ENCODE data around the gene PRAMEF2. TPM values are rescaled to one million over a fixed set of nuclear protein-coding genes. Genes with fewer than 3 reads are reported as not detected.
"Not testable (repeated sequence)": the region's sequence is repeated elsewhere in the genome, so short reads cannot be mapped to it uniquely, and the experiment has no call there.

PRAMEF2 gene
- total and polyA plus RNA-seq, 2 donors from 2014 or later = not detected

- H3K9me3 ChIP-seq (ENCODE audit: control insufficient read depth in 2 of 3, insufficient read depth in 1 of 3, low read length in 3 of 3); DNase-seq; H3K4me3 ChIP-seq (ENCODE audit: low read length in 3 of 3); intact Hi-C loops (cut with DNase I); FAIRE-seq; H3K27ac ChIP-seq (ENCODE audit: low read depth in 2 of 2, low read length in 2 of 2); H3K9ac ChIP-seq (ENCODE audit: low read length in 3 of 3); H3K4me1 ChIP-seq (ENCODE audit: control insufficient read depth in 2 of 3, insufficient read depth in 2 of 3, low read depth in 1 of 3, low read length in 3 of 3); H3K36me3 ChIP-seq (ENCODE audit: control insufficient read depth in 2 of 3, insufficient read depth in 3 of 3, low read length in 3 of 3); H3K27me3 ChIP-seq (ENCODE audit: control insufficient read depth, insufficient read depth, low read length): not testable (repeated sequence)
Measured at GRCh38 chr1:12831310-12831709, 25.6 kb upstream of the PRAMEF2 start, which contains the start of gene PRAMEF11. Gene PRAMEF11 (minus strand): TSS chr1:12831410. CDS start chr1:12828789, 2,621 bp downstream.

GRCh38 chr1:12833251-12833650 is 23.6 kb upstream of the PRAMEF2 start:
- H3K27ac ChIP-seq (ENCODE audit: low read depth in 2 of 2, low read length in 2 of 2); H3K36me3 ChIP-seq (ENCODE audit: control insufficient read depth in 2 of 3, insufficient read depth in 3 of 3, low read length in 3 of 3); H3K4me1 ChIP-seq (ENCODE audit: control insufficient read depth in 2 of 3, insufficient read depth in 2 of 3, low read depth in 1 of 3, low read length in 3 of 3); H3K9me3 ChIP-seq (ENCODE audit: control insufficient read depth in 2 of 3, insufficient read depth in 1 of 3, low read length in 3 of 3); H3K27me3 ChIP-seq (ENCODE audit: control insufficient read depth, insufficient read depth, low read length); DNase-seq; H3K4me3 ChIP-seq (ENCODE audit: low read length in 3 of 3); H3K9ac ChIP-seq (ENCODE audit: low read length in 3 of 3); intact Hi-C loops (cut with DNase I); FAIRE-seq: not testable (repeated sequence)

- H3K9ac ChIP-seq (ENCODE audit: low read length in 3 of 3); H3K27ac ChIP-seq (ENCODE audit: low read depth in 2 of 2, low read length in 2 of 2); H3K36me3 ChIP-seq (ENCODE audit: control insufficient read depth in 2 of 3, insufficient read depth in 3 of 3, low read length in 3 of 3); H3K4me1 ChIP-seq (ENCODE audit: control insufficient read depth in 2 of 3, insufficient read depth in 2 of 3, low read depth in 1 of 3, low read length in 3 of 3); FAIRE-seq; intact Hi-C loops (cut with DNase I); H3K27me3 ChIP-seq (ENCODE audit: control insufficient read depth, insufficient read depth, low read length); H3K4me3 ChIP-seq (ENCODE audit: low read length in 3 of 3); DNase-seq; H3K9me3 ChIP-seq (ENCODE audit: control insufficient read depth in 2 of 3, insufficient read depth in 1 of 3, low read length in 3 of 3): not testable (repeated sequence)
Measured at GRCh38 chr1:12848620-12849019, 8.3 kb upstream of the PRAMEF2 start, which contains the start of gene HNRNPCL1. Gene HNRNPCL1 (minus strand): TSS chr1:12848720. CDS start chr1:12848289, 431 bp downstream.

GRCh38 chr1:12851779-12852178 is 5.1 kb upstream of the PRAMEF2 start:
- H3K36me3 ChIP-seq (ENCODE audit: control insufficient read depth in 2 of 3, insufficient read depth in 3 of 3, low read length in 3 of 3) = no peaks in the 10 kb centered on the region
- no peak overlapping the region for H3K9ac ChIP-seq (ENCODE audit: low read length in 3 of 3)
- no peaks in the 10 kb centered on the region for H3K9me3 ChIP-seq (ENCODE audit: control insufficient read depth in 2 of 3, insufficient read depth in 1 of 3, low read length in 3 of 3)
- FAIRE-seq (no peak), DNase-seq (no peak)
- no peaks in the 10 kb centered on the region for H3K4me1 ChIP-seq (ENCODE audit: control insufficient read depth in 2 of 3, insufficient read depth in 2 of 3, low read depth in 1 of 3, low read length in 3 of 3)
- H3K27ac ChIP-seq (ENCODE audit: low read depth in 2 of 2, low read length in 2 of 2) = no peak overlapping the region
- no peak for TF ChIP-seq CTCF (IDR thresholded peaks at IDR 0.05; ENCODE audit: borderline replicate concordance, extremely low read depth, insufficient read depth)
- intact Hi-C loops (cut with DNase I) = no loop called here
- no peaks in the 10 kb centered on the region for H3K27me3 ChIP-seq (ENCODE audit: control insufficient read depth, insufficient read depth, low read length)
- no peak overlapping the region for H3K4me3 ChIP-seq (ENCODE audit: low read length in 3 of 3)

- H3K9ac ChIP-seq (ENCODE audit: low read length in 3 of 3); DNase-seq; H3K4me3 ChIP-seq (ENCODE audit: low read length in 3 of 3); FAIRE-seq; H3K27me3 ChIP-seq (ENCODE audit: control insufficient read depth, insufficient read depth, low read length); H3K36me3 ChIP-seq (ENCODE audit: control insufficient read depth in 2 of 3, insufficient read depth in 3 of 3, low read length in 3 of 3); intact Hi-C loops (cut with DNase I); H3K27ac ChIP-seq (ENCODE audit: low read depth in 2 of 2, low read length in 2 of 2); H3K4me1 ChIP-seq (ENCODE audit: control insufficient read depth in 2 of 3, insufficient read depth in 2 of 3, low read depth in 1 of 3, low read length in 3 of 3); H3K9me3 ChIP-seq (ENCODE audit: control insufficient read depth in 2 of 3, insufficient read depth in 1 of 3, low read length in 3 of 3): not testable (repeated sequence)
Measured at GRCh38 chr1:12863131-12863880, 6.4 kb downstream of the PRAMEF2 start.

GRCh38 chr1:12878453-12878852 is 21.6 kb downstream of the PRAMEF2 start:
- H3K4me3 ChIP-seq (ENCODE audit: low read length in 3 of 3); H3K36me3 ChIP-seq (ENCODE audit: control insufficient read depth in 2 of 3, insufficient read depth in 3 of 3, low read length in 3 of 3); H3K9me3 ChIP-seq (ENCODE audit: control insufficient read depth in 2 of 3, insufficient read depth in 1 of 3, low read length in 3 of 3); DNase-seq; H3K27ac ChIP-seq (ENCODE audit: low read depth in 2 of 2, low read length in 2 of 2); H3K27me3 ChIP-seq (ENCODE audit: control insufficient read depth, insufficient read depth, low read length); H3K4me1 ChIP-seq (ENCODE audit: control insufficient read depth in 2 of 3, insufficient read depth in 2 of 3, low read depth in 1 of 3, low read length in 3 of 3); H3K9ac ChIP-seq (ENCODE audit: low read length in 3 of 3); intact Hi-C loops (cut with DNase I); FAIRE-seq: not testable (repeated sequence)

GRCh38 chr1:12886101-12886500 is 29.2 kb downstream of the PRAMEF2 start, which contains the start of gene PRAMEF4:
Gene PRAMEF4 (minus strand): TSS chr1:12886201. CDS start chr1:12883394, 2,807 bp downstream.
- H3K4me1 ChIP-seq (ENCODE audit: control insufficient read depth in 2 of 3, insufficient read depth in 2 of 3, low read depth in 1 of 3, low read length in 3 of 3); H3K9ac ChIP-seq (ENCODE audit: low read length in 3 of 3); intact Hi-C loops (cut with DNase I); DNase-seq; H3K36me3 ChIP-seq (ENCODE audit: control insufficient read depth in 2 of 3, insufficient read depth in 3 of 3, low read length in 3 of 3); H3K4me3 ChIP-seq (ENCODE audit: low read length in 3 of 3); H3K9me3 ChIP-seq (ENCODE audit: control insufficient read depth in 2 of 3, insufficient read depth in 1 of 3, low read length in 3 of 3); H3K27ac ChIP-seq (ENCODE audit: low read depth in 2 of 2, low read length in 2 of 2); H3K27me3 ChIP-seq (ENCODE audit: control insufficient read depth, insufficient read depth, low read length); FAIRE-seq: not testable (repeated sequence)

All from kidney (tissue), 14 donors.